ENCODE results near the gene SNAPC3. TPM values are rescaled to one million over a fixed set of nuclear protein-coding genes. Genes with fewer than 3 reads are reported as not detected.

The SNAPC3 gene
- total RNA-seq, 1 experiment from 2014 or later, result 37.5 TPM

DNA sequence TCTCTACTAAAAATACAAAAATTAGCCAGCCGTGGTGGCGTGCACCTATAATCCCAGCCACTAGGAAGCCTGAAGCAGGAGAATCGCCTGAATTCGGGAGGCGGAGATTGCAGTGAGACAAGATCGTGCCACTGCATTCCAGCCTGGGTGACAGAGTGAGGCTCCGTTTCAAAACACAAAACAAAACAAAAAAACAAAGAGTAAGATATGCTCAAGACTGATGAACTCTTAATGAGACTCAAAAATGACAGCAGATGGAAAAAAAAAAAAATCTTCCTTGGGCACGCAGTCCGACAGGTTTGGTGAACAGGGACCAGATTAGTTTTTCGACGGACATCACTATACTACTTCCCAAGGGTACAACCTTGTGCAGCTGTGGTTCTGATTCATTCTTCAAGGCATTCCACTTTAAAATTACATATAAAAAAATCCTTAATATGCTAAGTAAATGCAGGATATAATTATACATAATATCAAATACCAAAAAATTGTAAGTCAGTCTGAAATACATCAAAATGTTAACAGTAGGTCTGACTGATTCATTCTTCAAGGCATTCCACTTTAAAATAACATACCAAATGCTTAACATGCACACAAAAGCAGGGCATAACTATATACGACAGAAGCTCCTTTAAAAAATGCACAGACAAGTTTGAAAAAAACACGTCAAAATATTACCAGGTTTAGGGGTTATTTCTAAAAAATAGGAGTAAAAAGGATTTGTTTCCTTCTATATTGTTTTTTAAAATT, 75.7 kb downstream of the SNAPC3 start:
- DNase-seq, result no peak
- H3K27ac ChIP-seq, result no peak overlapping the region

DNA sequence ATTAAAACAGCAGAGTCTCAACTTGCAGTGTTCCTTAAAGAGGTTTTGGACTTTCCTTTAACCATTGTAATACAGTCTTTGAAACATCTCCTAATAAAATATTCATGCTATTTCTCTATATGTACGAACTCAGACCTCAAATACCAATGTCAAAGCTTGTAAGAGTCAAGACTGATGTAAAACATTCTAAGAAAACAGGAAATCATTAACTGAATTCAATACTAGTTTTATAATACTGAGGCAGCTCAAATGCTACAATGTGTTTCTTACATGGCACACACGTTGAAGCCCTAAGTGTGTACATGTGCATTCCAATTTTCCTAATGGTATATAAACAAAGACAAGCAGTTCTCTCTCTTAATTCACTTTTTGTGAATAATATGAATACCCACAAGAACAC, 76.5 kb downstream of the SNAPC3 start:
- peaks cover 48% of the 10 kb centered on the region for H3K36me3 ChIP-seq
- H3K4me3 ChIP-seq, result no peak overlapping the region
- DNase-seq, result no peak
- H3K9me3 ChIP-seq (replicated peaks), result no peaks in the 10 kb centered on the region
- H3K4me1 ChIP-seq, result no peaks in the 10 kb centered on the region
- no peak overlapping the region for H3K27ac ChIP-seq
- H3K27me3 ChIP-seq, result no peaks in the 10 kb centered on the region

More for the DNA sequence above, 75.7 kb downstream of the SNAPC3 start:
- H3K36me3 ChIP-seq, result peaks cover 47% of the 10 kb centered on the region
- H3K9me3 ChIP-seq (replicated peaks), result no peaks in the 10 kb centered on the region
- no peak overlapping the region for H3K4me3 ChIP-seq
- H3K4me1 ChIP-seq, result no peaks in the 10 kb centered on the region
- no peaks in the 10 kb centered on the region for H3K27me3 ChIP-seq

DNA sequence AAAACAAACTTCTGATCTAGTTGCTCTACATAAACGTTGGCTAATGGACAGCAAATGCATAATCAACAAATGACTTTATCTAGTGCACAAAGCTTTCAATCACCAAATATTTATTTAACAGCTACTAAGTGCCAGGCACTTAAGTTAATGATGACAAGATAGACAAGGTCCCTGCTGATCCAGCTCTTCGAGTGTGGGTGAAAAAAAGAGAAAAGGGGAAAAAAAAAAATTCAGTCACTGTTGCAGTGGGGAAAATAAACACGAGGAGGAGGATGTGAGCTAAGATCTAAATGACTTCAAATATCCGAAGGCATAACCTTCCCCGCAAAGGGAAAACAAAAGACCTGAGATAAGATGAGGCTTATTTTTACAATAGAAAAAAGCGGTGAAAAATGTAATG, 78.5 kb downstream of the SNAPC3 start:
- H3K4me1 ChIP-seq, result no peaks in the 10 kb centered on the region
- peaks cover 53% of the 10 kb centered on the region for H3K36me3 ChIP-seq
- no peak overlapping the region for H3K4me3 ChIP-seq
- H3K9me3 ChIP-seq (replicated peaks), result no peaks in the 10 kb centered on the region
- no peaks in the 10 kb centered on the region for H3K27me3 ChIP-seq
- no peak for DNase-seq
- H3K27ac ChIP-seq, result no peak overlapping the region

DNA sequence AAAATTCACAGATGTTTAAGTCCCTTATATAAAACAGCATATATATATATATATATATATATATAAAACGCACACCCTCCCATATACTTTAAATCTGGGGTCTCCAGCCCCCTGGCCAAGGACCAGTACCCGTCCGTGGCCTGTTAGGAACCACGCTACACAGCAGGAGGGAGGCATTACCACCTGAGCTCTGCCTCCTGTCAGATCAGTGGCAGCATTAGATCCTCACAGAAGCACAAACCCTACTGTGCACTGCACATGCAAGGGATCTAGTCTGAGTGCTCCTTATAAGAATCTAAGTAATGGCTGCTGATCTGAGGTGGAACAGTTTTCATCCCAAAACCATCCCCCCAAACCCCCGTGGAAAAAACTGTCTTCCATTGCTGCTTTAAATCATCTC, 79.1 kb downstream of the SNAPC3 start:
- no peaks in the 10 kb centered on the region for H3K4me1 ChIP-seq
- H3K4me3 ChIP-seq, result no peak overlapping the region
- no peaks in the 10 kb centered on the region for H3K27me3 ChIP-seq
- H3K27ac ChIP-seq, result no peak overlapping the region
- DNase-seq, result no peak
- peaks cover 55% of the 10 kb centered on the region for H3K36me3 ChIP-seq
- H3K9me3 ChIP-seq (replicated peaks), result no peaks in the 10 kb centered on the region

DNA sequence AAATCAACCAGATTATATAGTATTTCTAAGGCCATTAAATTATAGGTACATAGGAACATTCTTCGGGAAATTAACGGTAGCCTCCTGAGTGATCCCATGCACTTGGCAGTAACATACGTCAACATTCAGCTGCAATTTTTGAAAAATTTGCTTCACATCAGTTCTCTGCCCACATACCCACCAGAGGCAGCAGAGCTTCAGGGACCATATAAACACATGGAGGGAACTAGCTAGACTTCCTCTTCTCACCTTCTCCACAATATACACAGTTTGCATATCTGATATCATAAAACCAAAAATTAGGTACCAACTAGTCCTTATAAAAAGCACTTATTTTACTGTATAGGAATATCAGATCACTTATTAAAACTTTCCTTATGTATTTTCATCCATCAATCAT, 83.2 kb downstream of the SNAPC3 start:
- H3K27ac ChIP-seq, result no peak overlapping the region
- no peak overlapping the region for H3K4me3 ChIP-seq
- H3K27me3 ChIP-seq, result no peaks in the 10 kb centered on the region
- H3K36me3 ChIP-seq, result peaks cover 56% of the 10 kb centered on the region
- H3K4me1 ChIP-seq, result peaks cover 6% of the 10 kb centered on the region; the same call in 1 of the 2 replicates
- no peak for DNase-seq
- H3K9me3 ChIP-seq (replicated peaks), result no peaks in the 10 kb centered on the region

DNA sequence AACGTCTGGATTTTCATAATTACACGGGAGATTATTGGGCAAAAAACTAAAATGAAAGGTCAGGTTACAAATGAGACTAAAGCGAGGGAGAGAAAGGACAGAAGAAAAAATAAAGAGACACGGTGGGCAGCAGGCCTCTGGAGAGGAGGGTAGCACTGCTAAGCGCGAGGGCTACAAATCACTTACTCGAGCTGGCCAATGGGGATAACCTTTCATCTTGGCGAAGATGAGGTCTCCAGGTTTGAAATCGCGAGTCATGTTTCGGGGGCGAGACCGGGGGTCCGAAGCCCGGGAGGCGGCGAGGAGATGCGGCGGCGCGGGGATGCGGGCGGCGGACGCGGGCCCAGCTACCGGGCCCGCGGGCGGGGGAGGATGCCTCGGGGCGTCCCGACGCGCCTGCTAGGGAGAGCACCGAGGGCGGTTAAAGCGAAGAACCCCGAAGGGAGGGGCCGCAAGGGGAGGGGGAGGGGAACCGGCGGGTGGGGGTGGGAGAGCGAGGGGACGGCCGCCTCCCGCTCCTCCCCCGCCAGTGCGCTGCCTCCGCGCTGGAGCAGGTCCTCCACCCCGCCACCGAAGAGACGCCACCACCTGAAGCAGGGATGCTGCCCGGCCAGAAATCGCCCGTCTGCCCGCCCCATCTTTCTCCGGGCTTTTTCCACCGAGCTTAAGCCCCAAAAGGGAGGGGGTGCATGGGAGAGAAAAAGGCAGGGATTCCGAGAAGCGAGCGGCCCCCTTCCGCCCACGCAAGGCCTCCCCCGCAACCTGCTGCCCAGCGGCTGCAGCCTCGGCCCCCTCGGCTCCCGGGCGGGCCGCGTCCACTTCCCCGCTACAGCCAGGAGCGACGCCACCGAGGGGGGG, 87.5 kb downstream of the SNAPC3 start:
- H3K4me3 ChIP-seq, result peak overlapping the region; percentile 98
- peak overlapping the region; percentile 98 for H3K27ac ChIP-seq
- H3K4me1 ChIP-seq, result peaks cover 6% of the 10 kb centered on the region; the same call in 1 of the 2 replicates
- H3K27me3 ChIP-seq, result no peaks in the 10 kb centered on the region
- DNase-seq, result peak; percentile 47 to 57
- peaks cover 31% of the 10 kb centered on the region for H3K36me3 ChIP-seq
- H3K9me3 ChIP-seq (replicated peaks), result no peaks in the 10 kb centered on the region

DNA sequence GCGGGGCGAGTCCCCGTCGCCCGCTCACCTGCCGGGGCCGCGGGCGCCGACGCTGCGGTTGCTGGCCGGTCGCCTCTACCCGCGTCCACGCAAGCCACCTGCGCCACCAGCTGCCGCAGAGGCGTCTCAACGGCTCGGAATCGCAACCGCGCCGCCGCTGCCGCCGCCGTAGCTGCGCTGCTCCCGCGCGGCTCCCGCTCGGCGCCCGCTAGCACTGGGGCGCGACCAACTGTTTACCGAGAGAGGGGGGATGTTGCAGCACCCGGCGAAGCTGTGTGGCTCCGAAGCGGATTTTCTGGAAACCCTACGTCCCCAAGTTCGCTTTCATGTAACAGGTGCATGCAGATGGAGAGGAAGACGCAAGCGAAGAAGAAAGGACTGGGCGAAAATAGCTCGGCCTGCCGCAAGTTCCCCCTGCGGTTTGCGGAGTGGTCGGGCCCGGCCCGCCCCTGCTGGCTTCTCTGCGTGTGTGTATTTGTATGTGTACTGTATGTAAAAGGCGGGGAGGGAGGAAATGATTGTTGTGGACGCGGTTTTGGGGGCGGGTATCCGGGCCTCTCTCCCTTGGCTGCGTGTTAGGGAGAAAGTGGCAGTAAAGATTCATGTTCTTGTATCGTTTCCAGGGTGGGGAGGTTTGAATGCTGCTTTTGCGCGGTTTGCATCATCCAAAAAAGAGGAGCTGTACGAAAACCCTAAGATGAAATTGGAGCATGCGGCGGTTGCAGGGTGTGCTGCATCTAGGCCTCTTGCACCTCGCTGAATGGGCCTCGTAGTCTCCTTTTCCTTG, 88.3 kb downstream of the SNAPC3 start, which contains the start of gene PSIP1:
TSS of gene PSIP1 (minus strand) at position 182 of the 787 bp plus-strand sequence. CDS start 782 bp downstream, outside the sequence.
- H3K4me1 ChIP-seq, result peaks cover 6% of the 10 kb centered on the region; the same call in 1 of the 2 replicates
- H3K9me3 ChIP-seq (replicated peaks), result no peaks in the 10 kb centered on the region
- peak within 1 kb of the TSS; percentile 98 for H3K27ac ChIP-seq
- H3K36me3 ChIP-seq, result peaks cover 23% of the 10 kb centered on the region
- no peaks in the 10 kb centered on the region for H3K27me3 ChIP-seq
- peak; percentile 74 to 83 for DNase-seq
- peak within 1 kb of the TSS; percentile 98 for H3K4me3 ChIP-seq

Other genes with a start within 250 kb of the SNAPC3 start
- 2.2 and 2.4 TPM in 2 replicates for gene TTC39B, start 115.7 kb upstream of the SNAPC3 start, total RNA-seq (2014; rRNA removed; shearing (Covaris generic))
- 148 and 172 TPM in 2 replicates for gene PSIP1, start 88.1 kb downstream of the SNAPC3 start, total RNA-seq (2014; rRNA removed; shearing (Covaris generic))
- 1.9 and 2.4 TPM in 2 replicates for gene CCDC171, start 130.2 kb downstream of the SNAPC3 start, total RNA-seq (2014; rRNA removed; shearing (Covaris generic))

All from SJCRH30 (cell line).